Upper lobe of left lung (tissue), 6 donors: ENCODE data around the gene PCYT1A. TPM values are rescaled to one million over a fixed set of nuclear protein-coding genes. Genes with fewer than 3 reads are reported as not detected.

Experiments
- ATAC-seq, 2 donors: fragments of 200-7000 bp; cut with Tn5 transposase; one replicate each; pipeline ENCODE4 v1.9.1; 2022; ENCODE audit warnings: mild to moderate bottlenecking in 2 of 2, moderate library complexity in 2 of 2; ENCODE audit not compliant: low FRiP score in 2 of 2
- DNase-seq, 2 donors: peaks; one replicate each; pipeline ENCODE4 v3.0.0-alpha.2; 2019 to 2020
- H3K27ac ChIP-seq, 4 donors: fragments of 200-600 bp; sonication (generic); one replicate each; pipeline ENCODE4 v1.5.1; 2016 to 2019
- H3K27me3 ChIP-seq, 4 donors: fragments of 200-600 bp; sonication (generic); one replicate each; pipeline ENCODE4 v1.5.1; 2017 to 2019
- H3K36me3 ChIP-seq, 4 donors: fragments of 200-600 bp; sonication (generic); one replicate each; pipeline ENCODE4 v1.5.1; 2016 to 2019
- H3K4me1 ChIP-seq, 4 donors: fragments of 200-600 bp; sonication (generic); one replicate each; pipeline ENCODE4 v1.5.1; 2018 to 2019
- H3K4me3 ChIP-seq, 4 donors: fragments of 200-600 bp; sonication (generic); one replicate each; pipeline ENCODE4 v1.5.1; 2017 to 2019; ENCODE audit warnings: mild to moderate bottlenecking in 2 of 4, moderate library complexity in 1 of 4
- H3K9me3 ChIP-seq, 4 donors: fragments of 200-600 bp; sonication (generic); one replicate each; pipeline ENCODE4 v1.5.1; 2018 to 2019
- EP300 ChIP-seq, 4 donors: sonication (generic); formaldehyde crosslinking; IDR thresholded peaks; one replicate each; pipeline ENCODE4 v1.5.1; 2017; ENCODE audit warnings: antibody characterized with exemption in 4 of 4, control low read depth in 2 of 4
- POLR2A ChIP-seq, 4 donors: fragments of 450-650 bp; IDR thresholded peaks; one replicate each; pipeline ENCODE4 v1.5.1; 2016 to 2017; ENCODE audit warnings: antibody characterized with exemption in 4 of 4, mild to moderate bottlenecking in 2 of 4
- POLR2AphosphoS5 ChIP-seq, 2 donors: sonication (generic); formaldehyde crosslinking; IDR thresholded peaks; one replicate each; pipeline ENCODE4 v1.5.1; 2017; ENCODE audit warnings: antibody characterized with exemption in 2 of 2
- WGBS, 2 donors: methylation state at CpG; one replicate each; pipeline ENCODE4 v1.1.5; 2017 to 2018; 5-methylcytosine and 5-hydroxymethylcytosine counted together
- total RNA-seq, 6 donors: library from RNA; depleted of rRNA in 4 of 6; stranded (reverse); fragments of >200 nt in 4 of 6; gene quantifications; one replicate each; pipeline versions ENCODE4 v1.1.0 to v1.2.1, GENCODE V29; 2016 to 2021
- TF ChIP-seq, protein P1 (sequence below), 6 experiments: fragments of 450-650 bp in 4 of 6; fragments of 200-600 bp in 2 of 6; sonication (generic) in 2 of 6; IDR thresholded peaks; one replicate each; pipeline ENCODE4 v1.5.1; 2016 to 2019; ENCODE audit warnings: antibody characterized with exemption in 6 of 6
- donor health status: DM: no; HTN: no; CAD: no; lungs with moderate emphysema.
- donor health status: DM: no; HTN: yes; CAD: no; lungs with severe emphysema.

The PCYT1A gene
- total RNA-seq, 6 donors from 2014 or later = 51.6 to 75.2 (median 68.5) TPM

DNA sequence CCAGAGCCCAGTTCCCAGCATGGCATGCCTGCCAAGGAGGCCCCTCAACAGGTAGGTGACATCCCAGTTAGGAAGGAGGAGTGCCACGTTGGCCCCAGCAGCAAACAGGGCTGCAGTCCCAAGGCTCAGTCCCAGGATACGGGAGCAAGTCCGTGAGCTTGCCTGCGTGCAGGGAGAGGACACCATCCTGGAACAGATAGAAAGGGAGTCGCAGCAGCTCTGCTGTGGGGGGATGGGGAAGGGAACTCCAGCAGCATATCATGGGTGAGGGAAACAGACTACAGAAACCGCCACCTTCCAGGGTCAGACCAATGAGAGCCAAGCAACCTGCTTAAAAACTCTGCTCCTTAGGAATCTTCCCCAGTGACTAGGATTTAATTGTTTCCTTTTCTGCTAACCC, 39.9 kb upstream of the PCYT1A start:
- DNase-seq (no peak), ATAC-seq (no peak)
- WGBS, 2 donors = 34 to 56% methylated on average over 5 to 6 of the region's 6 CpGs
- Histone ChIP-seq H3K36me3 (no peaks in the 10 kb centered on the region), H3K4me1 (no peaks in the 10 kb centered on the region), H3K27me3 (no peaks in the 10 kb centered on the region), H3K9me3 (no peaks in the 10 kb centered on the region), H3K27ac (no peak overlapping the region), H3K4me3 (no peak overlapping the region)
- TF ChIP-seq POLR2AphosphoS5 (IDR thresholded peaks at IDR 0.05) (no peak), EP300 (IDR thresholded peaks at IDR 0.05) (no peak), POLR2A (IDR thresholded peaks at IDR 0.05) (no peak)
- TF ChIP-seq, protein P1, sequence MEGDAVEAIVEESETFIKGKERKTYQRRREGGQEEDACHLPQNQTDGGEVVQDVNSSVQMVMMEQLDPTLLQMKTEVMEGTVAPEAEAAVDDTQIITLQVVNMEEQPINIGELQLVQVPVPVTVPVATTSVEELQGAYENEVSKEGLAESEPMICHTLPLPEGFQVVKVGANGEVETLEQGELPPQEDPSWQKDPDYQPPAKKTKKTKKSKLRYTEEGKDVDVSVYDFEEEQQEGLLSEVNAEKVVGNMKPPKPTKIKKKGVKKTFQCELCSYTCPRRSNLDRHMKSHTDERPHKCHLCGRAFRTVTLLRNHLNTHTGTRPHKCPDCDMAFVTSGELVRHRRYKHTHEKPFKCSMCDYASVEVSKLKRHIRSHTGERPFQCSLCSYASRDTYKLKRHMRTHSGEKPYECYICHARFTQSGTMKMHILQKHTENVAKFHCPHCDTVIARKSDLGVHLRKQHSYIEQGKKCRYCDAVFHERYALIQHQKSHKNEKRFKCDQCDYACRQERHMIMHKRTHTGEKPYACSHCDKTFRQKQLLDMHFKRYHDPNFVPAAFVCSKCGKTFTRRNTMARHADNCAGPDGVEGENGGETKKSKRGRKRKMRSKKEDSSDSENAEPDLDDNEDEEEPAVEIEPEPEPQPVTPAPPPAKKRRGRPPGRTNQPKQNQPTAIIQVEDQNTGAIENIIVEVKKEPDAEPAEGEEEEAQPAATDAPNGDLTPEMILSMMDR (IDR thresholded peaks at IDR 0.05) = no peak

DNA sequence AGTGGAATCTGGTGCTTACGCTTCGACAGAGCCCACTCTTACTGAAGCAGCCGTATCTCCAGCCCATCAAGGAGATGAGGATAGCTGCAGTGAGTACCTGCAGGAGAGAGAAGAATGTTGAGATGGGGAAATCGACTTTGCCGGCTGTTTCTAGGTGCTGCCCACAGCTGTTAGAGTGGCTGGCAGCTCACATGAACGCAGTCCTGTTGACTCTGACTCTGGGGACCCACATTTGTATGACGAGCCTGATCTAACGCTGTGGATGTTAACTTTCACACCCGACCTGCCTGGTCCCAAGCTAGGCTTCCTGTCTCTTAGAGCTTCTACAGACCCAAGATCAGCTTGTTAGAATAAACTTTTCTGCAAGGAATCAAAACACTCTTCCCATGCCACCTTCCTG, 39.4 kb upstream of the PCYT1A start:
- DNase-seq = no peak

DNA sequence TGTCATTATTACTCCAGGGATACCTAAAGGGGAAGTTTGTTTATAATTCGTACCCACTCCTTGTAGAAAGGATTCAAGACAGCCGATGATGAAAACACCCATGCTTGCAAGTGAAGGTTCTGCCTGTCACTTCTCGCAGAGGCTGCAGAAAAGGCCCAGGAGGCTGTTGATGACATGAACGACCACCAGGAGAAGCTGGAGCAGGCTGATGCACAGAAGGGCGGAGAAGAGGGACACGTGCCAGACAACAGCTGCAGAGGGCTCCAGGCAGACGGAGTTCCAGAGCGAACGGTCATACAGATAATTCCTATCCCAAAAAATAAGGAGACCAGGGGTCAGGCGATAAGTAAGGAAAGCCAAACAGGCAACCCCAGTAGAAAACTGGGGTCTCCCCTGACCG, 36.2 kb upstream of the PCYT1A start:
- Histone ChIP-seq H3K27me3 (no peaks in the 10 kb centered on the region), H3K36me3 (no peaks in the 10 kb centered on the region), H3K4me3 (no peak overlapping the region), H3K27ac (no peak overlapping the region), H3K4me1 (peaks cover 0 to 3% (median 1%) of the 10 kb centered on the region in 4 donors), H3K9me3 (no peaks in the 10 kb centered on the region)
- WGBS, 2 donors = 64 to 70% methylated on average over 11 of the region's 11 CpGs
- no peak for ATAC-seq
- no peak for TF ChIP-seq POLR2AphosphoS5 (IDR thresholded peaks at IDR 0.05)
- TF ChIP-seq, protein P1 (IDR thresholded peaks at IDR 0.05) = peak in 1 of 6 experiments; percentile 6
- no peak for DNase-seq

More for the DNA sequence above, 39.4 kb upstream of the PCYT1A start:
- H3K9me3 ChIP-seq = no peaks in the 10 kb centered on the region
- no peak for TF ChIP-seq POLR2AphosphoS5 (IDR thresholded peaks at IDR 0.05)
- no peak for TF ChIP-seq EP300 (IDR thresholded peaks at IDR 0.05)
- TF ChIP-seq POLR2A (IDR thresholded peaks at IDR 0.05) = no peak
- TF ChIP-seq, protein P1 (IDR thresholded peaks at IDR 0.05) = no peak
- no peak overlapping the region for H3K27ac ChIP-seq
- ATAC-seq = no peak
- H3K36me3 ChIP-seq = no peaks in the 10 kb centered on the region
- 81 to 87% methylated on average over 8 to 9 of the region's 9 CpGs for WGBS, 2 donors
- H3K27me3 ChIP-seq = no peaks in the 10 kb centered on the region
- H3K4me1 ChIP-seq = no peaks in the 10 kb centered on the region
- H3K4me3 ChIP-seq = no peak overlapping the region

DNA sequence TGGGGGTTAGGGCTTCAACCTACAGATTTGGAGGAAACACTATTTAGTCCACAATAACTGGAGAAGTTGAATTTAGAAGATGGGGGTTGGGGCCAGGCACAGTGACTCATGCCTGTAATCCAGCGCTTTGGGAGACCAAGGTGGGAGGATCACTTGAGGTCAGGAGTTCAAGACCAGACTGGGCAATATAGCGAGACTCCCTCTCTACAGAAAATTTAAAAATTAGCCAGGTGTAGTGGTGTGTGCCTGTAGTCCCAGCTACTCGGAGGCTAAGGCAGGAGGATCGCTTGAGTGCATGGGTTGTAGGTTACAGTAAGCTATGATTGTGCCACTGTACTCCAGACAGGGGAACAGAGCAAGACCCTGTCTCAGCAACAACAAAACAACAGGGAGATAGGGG, 35.5 kb upstream of the PCYT1A start:
- 96 to 97% methylated on average over 4 of the region's 4 CpGs for WGBS, 2 donors
- Histone ChIP-seq H3K27ac (no peak overlapping the region), H3K27me3 (no peaks in the 10 kb centered on the region), H3K9me3 (no peaks in the 10 kb centered on the region), H3K4me3 (no peak overlapping the region), H3K36me3 (no peaks in the 10 kb centered on the region), H3K4me1 (peaks cover 0 to 5% (median 2%) of the 10 kb centered on the region in 4 donors)
- DNase-seq (no peak), ATAC-seq (no peak)
- TF ChIP-seq POLR2A (IDR thresholded peaks at IDR 0.05) (no peak), POLR2AphosphoS5 (IDR thresholded peaks at IDR 0.05) (no peak), EP300 (IDR thresholded peaks at IDR 0.05) (no peak)
- TF ChIP-seq, protein P1 (IDR thresholded peaks at IDR 0.05) = no peak

DNA sequence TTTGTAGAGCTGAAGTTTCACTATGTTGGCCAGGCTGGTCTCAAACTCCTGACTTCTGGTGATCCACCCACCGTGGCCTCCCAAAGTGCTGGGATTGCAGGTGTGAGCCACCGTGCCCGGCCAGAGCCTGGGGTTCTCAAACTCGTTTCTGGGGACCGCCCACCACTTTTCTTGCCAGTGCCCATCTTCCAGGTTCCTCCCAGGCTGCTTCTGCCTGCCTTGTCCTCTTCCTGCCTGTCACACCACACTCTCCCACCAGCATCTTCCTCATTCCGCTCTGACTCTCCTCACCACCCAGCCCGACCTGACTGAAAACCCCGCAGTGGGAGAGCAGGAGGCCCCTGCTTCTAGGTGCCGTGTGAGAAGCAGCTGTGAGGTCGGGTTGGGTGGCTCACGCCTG, 33.6 kb upstream of the PCYT1A start:
- Histone ChIP-seq H3K27ac (no peak overlapping the region), H3K4me3 (no peak overlapping the region), H3K36me3 (no peaks in the 10 kb centered on the region), H3K27me3 (no peaks in the 10 kb centered on the region), H3K9me3 (no peaks in the 10 kb centered on the region), H3K4me1 (peaks cover 0 to 5% (median 2%) of the 10 kb centered on the region in 4 donors)
- DNase-seq (peak; percentile 20 to 29), ATAC-seq (no peak)
- TF ChIP-seq, protein P1 (IDR thresholded peaks at IDR 0.05) = no peak
- TF ChIP-seq EP300 (IDR thresholded peaks at IDR 0.05) (no peak), POLR2A (IDR thresholded peaks at IDR 0.05) (no peak), POLR2AphosphoS5 (IDR thresholded peaks at IDR 0.05) (no peak)
- WGBS, 2 donors = 61 to 79% methylated on average over 11 of the region's 11 CpGs
